ENCODE measurements around the gene PROKR2.

- TF ChIP-seq CTCF (optimal IDR thresholded peaks at IDR 0.05 in 1 of 3, IDR thresholded peaks at IDR 0.05 in 1 of 3, conservative IDR thresholded peaks at IDR 0.05 in 1 of 3; ENCODE audit: extremely low read depth in 1 of 3, insufficient read depth in 2 of 3, low read length in 3 of 3) (no peak), EZH2 (IDR thresholded peaks at IDR 0.05; ENCODE audit: low read length) (no peak)
These were observed 48.3 kb downstream of the PROKR2 start for GRCh38 chr20:5268449-5268848.
